ENCODE results near the gene ZFP1. TPM values are rescaled to one million over a fixed set of nuclear protein-coding genes. Genes with fewer than 3 reads are reported as not detected.
"Not testable (repeated sequence)": the region's sequence is repeated elsewhere in the genome, so short reads cannot be mapped to it uniquely, and the experiment has no call there.

Gene ZFP1
- total RNA-seq, 2 experiments from 2014 or later = 23.9 to 25.0 TPM

DNA sequence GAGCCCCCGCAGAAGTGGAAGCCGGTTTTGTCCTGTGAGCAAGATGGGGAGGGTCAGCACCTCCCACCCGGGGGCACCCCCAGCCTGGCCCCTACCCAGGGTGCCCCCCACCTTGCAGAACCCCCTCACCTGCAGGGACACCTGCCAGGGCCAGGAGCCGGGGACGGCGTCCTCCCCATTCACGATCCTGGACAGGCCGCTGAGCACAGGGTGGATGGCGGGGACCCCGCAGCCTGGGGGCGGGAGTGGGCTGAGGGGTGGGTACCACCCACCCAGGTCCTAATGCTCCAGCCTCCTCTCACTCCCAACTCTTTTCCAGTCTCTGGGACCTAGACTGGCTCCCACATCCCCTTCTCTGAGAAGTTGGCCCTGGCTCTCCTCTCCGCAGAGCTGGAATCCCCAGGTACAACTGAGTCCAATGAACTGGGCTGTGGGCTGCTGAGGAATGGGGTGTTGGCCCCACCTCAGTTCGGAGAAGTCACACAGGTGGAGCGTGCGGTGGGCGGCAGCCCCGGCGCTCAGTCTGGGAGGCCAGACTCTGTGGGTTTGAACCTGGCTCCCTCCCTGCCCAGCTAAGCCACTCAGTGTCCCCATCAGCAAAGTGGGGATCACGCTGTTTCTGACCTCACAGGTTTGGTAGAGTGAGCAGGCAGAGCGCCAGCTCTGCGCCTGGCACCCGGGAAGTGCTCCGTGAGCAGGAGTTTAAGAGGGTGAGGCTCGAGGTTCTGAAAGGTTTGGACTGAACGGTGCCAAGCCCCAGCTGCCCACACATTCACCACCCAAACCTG lies 57.8 kb downstream of the ZFP1 start:
- intact Hi-C loops (cut with micrococcal nuclease; ENCODE audit: unreplicated experiment); H3K4me1 ChIP-seq (ENCODE audit: insufficient read depth, low read length, poor library complexity, severe bottlenecking); H4K20me1 ChIP-seq (ENCODE audit: insufficient read depth, low read length); H3K9me3 ChIP-seq (ENCODE audit: low read length); H2AFZ ChIP-seq (ENCODE audit: low read length); H3K4me3 ChIP-seq (ENCODE audit: low read depth, low read length, poor library complexity, severe bottlenecking); BruUV-seq (replicated peaks); H3K4me2 ChIP-seq (ENCODE audit: low read length); H3K9me2 ChIP-seq (ENCODE audit: insufficient read depth, low read length); H3K79me2 ChIP-seq (ENCODE audit: insufficient read depth, low read depth, low read length); DNase-seq (ENCODE audit: low spot score); H3K27ac ChIP-seq (ENCODE audit: low read depth, low read length, poor library complexity, severe bottlenecking); H3K36me3 ChIP-seq (ENCODE audit: insufficient read depth, low read length): not testable (repeated sequence)
- POLR2A ChIA-PET = interaction anchor here (0.6 kb wide), 1 partner anchor 569 kb away, joined by 3 read pairs; no protein-coding TSS in a partner anchor
- CTCF ChIA-PET (ENCODE audit: unreplicated experiment) = interaction anchor here (0.6 kb wide), 1 partner anchor 543 kb away, joined by 4 read pairs; no protein-coding TSS in a partner anchor

DNA sequence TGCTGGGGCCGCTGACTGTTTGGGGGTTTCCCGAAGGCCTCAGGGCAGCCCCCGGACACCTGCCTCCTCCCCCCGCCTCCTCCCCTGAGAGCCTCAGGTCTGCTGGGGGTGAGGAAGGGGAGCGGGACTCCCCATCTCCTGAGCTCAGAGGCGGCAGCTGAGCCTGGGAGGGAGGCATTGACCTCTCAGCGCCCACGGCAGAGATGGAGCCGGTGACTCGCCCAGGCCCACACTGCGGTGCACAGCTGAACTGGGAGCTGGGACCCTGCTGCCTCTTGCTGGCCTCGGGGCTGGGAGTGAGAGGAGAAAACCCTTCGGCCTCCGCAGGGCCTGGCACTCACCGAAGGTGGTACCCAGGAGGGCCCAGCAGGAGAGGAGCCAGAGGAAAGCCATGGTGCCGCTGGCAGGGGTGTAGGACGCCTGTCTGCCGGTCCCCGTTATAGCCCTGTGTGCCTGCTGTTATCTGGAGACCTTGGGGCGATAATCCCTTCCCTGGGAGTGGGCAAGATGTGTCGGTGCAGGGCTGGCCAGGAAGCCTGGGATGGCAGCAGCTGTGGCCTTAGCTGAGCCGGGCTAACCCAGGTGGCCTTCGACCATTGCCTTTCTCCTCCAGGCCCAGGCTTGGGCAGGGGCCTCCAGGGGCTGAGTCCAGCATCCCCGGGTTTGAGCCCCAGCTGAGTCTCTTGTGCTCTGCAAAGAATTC lies 58.6 kb downstream of the ZFP1 start, which contains the start of gene CTRB2:
CTRB2 (minus strand) TSS at position 413 of the 703 bp plus-strand sequence; CDS start at position 393, 20 bp downstream.
- no peaks in the 10 kb centered on the region for H3K36me3 ChIP-seq (ENCODE audit: insufficient read depth, low read length)
- intact Hi-C loops (cut with micrococcal nuclease; ENCODE audit: unreplicated experiment) = no loop called here
- ChIA-PET CTCF (ENCODE audit: unreplicated experiment) (no interaction called here), POLR2A (interaction anchor here (0.6 kb wide), 1 partner anchor 568 kb away, joined by 3 read pairs; no protein-coding TSS in a partner anchor)
- no peaks in the 10 kb centered on the region for H3K9me2 ChIP-seq (ENCODE audit: insufficient read depth, low read length)
- no peak within 1 kb of the TSS for H3K4me3 ChIP-seq (ENCODE audit: low read depth, low read length, poor library complexity, severe bottlenecking)
- no peak within 1 kb of the TSS for H3K27ac ChIP-seq (ENCODE audit: low read depth, low read length, poor library complexity, severe bottlenecking)
- H3K4me2 ChIP-seq (ENCODE audit: low read length) = no peak within 1 kb of the TSS
- H3K79me2 ChIP-seq (ENCODE audit: insufficient read depth, low read depth, low read length) = no peaks in the 10 kb centered on the region
- no peaks in the 10 kb centered on the region for H3K9me3 ChIP-seq (ENCODE audit: low read length)
- no TSS peak for BruUV-seq (replicated peaks)
- no peaks in the 10 kb centered on the region for H3K4me1 ChIP-seq (ENCODE audit: insufficient read depth, low read length, poor library complexity, severe bottlenecking)
- DNase-seq (ENCODE audit: low spot score) = no peak
- no peaks in the 10 kb centered on the region for H4K20me1 ChIP-seq (ENCODE audit: insufficient read depth, low read length)
- no peak for TF ChIP-seq EZH2phosphoT487 (IDR thresholded peaks at IDR 0.05; ENCODE audit: borderline replicate concordance, low read depth, low read length)
- TF ChIP-seq, protein P1, sequence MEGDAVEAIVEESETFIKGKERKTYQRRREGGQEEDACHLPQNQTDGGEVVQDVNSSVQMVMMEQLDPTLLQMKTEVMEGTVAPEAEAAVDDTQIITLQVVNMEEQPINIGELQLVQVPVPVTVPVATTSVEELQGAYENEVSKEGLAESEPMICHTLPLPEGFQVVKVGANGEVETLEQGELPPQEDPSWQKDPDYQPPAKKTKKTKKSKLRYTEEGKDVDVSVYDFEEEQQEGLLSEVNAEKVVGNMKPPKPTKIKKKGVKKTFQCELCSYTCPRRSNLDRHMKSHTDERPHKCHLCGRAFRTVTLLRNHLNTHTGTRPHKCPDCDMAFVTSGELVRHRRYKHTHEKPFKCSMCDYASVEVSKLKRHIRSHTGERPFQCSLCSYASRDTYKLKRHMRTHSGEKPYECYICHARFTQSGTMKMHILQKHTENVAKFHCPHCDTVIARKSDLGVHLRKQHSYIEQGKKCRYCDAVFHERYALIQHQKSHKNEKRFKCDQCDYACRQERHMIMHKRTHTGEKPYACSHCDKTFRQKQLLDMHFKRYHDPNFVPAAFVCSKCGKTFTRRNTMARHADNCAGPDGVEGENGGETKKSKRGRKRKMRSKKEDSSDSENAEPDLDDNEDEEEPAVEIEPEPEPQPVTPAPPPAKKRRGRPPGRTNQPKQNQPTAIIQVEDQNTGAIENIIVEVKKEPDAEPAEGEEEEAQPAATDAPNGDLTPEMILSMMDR (conservative IDR thresholded peaks at IDR 0.05; ENCODE audit: low read length) = no peak
- H2AFZ ChIP-seq (ENCODE audit: low read length) = no peak within 1 kb of the TSS

DNA sequence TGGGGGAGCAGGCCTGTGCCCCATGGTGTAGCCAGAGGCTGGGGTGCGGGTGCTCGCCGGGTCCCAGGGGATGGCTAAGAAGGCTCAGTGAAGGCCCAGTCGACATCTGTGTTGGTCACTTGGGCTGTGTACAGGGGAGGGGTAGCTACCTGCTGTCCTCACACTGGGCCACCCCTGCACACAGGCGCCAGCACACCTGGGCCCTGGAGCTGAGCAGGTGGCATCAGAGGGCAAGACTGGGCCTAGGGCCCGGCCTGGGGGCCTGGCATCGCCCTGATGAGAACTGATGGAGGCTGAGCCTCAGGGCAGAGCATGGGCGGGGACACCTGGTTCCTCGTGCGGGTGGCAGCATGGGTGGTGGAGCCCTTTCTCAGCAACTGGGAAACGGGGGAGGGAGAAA lies 59.5 kb downstream of the ZFP1 start:
- Histone ChIP-seq H3K27ac (ENCODE audit: low read depth, low read length, poor library complexity, severe bottlenecking) (no peak overlapping the region), H3K36me3 (ENCODE audit: insufficient read depth, low read length) (no peaks in the 10 kb centered on the region), H3K4me1 (ENCODE audit: insufficient read depth, low read length, poor library complexity, severe bottlenecking) (no peaks in the 10 kb centered on the region), H3K4me2 (ENCODE audit: low read length) (no peak overlapping the region), H2AFZ (ENCODE audit: low read length) (no peak overlapping the region), H3K4me3 (ENCODE audit: low read depth, low read length, poor library complexity, severe bottlenecking) (no peak overlapping the region), H3K9me3 (ENCODE audit: low read length) (no peaks in the 10 kb centered on the region), H3K9me2 (ENCODE audit: insufficient read depth, low read length) (no peaks in the 10 kb centered on the region), H3K79me2 (ENCODE audit: insufficient read depth, low read depth, low read length) (no peaks in the 10 kb centered on the region), H4K20me1 (ENCODE audit: insufficient read depth, low read length) (no peaks in the 10 kb centered on the region)
- no TSS peak for BruUV-seq (replicated peaks)
- ChIA-PET CTCF (ENCODE audit: unreplicated experiment) (no interaction called here), POLR2A (no interaction called here)
- intact Hi-C loops (cut with micrococcal nuclease; ENCODE audit: unreplicated experiment) = no loop called here
- DNase-seq (ENCODE audit: low spot score) = no peak
- TF ChIP-seq, protein P1 (conservative IDR thresholded peaks at IDR 0.05; ENCODE audit: low read length) = no peak
- no peak for TF ChIP-seq EZH2phosphoT487 (IDR thresholded peaks at IDR 0.05; ENCODE audit: borderline replicate concordance, low read depth, low read length)
